HUDEP-2 (cell line): ENCODE results near the gene WWOX.

Experiments
- DNase-seq, 76 experiments: peaks; one replicate each; lab custom pipeline; 2025; ENCODE audit not compliant: unreplicated experiment in 76 of 76; lab: John Stamatoyannopoulos, UW

Gene WWOX

DNA sequence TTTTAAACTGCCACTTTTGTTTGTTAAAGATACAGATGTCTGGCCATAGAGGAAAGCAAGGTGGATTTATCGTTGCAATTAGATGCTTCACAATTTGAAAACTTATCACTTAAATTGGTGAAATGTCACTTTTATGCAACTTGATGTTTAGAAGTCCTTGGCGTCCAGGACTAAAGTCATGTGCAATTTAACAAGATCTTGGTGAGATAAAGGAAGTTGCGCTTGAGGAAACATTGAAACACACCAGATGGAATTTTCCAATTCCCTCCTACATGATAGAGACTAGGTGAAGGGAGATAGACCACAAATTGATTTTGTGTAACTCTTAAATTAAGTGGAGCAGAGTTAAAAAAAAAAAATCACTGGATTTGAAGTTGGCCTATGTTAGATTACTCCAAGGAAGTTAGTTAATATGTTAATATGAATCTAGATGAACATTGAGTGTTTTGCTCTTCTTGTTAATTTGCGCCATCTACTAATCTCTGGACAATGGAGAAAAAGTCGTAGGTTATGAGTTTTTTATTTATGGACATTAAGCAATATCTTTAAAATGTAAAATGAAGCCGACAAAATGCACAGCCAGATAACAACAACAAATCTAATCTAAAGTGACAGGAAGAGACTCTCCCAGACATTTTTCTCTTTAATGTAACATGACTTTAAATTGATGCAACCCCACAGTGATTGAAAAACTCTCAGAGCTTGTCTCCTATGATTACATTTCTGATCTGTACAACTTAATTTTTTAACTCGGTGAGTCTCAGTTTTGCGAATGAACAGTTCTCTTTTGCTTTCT is 119.6 kb downstream of the WWOX start:
- DNase-seq = no peak

GRCh38 chr16:78220571-78220970 is 121.1 kb downstream of the WWOX start:
- no peak for DNase-seq

- DNase-seq = no peak
Observed at GRCh38 chr16:78221892-78222291, 122.4 kb downstream of the WWOX start.

DNA sequence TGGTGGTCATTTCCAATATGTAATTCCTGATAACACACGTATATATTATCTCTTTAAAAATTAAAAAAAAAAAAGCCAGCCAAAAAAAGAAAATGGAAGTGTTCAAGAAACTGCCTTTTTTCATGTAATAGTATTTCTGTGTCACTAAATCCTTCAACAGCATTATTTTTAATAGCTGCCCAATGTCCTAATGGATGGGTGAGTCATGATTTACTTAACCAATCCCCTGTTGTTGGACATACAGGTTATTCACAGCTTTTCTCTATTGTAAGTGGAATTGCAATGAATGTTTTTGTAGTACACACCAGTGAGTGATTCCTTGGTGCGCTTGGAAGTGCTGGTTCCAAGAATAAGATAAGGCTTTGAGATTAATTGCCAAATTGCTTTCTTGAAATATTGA is 124.9 kb downstream of the WWOX start:
- no peak for DNase-seq

GRCh38 chr16:78225919-78226318 is 126.5 kb downstream of the WWOX start:
- DNase-seq = no peak

GRCh38 chr16:78227855-78228254 is 128.4 kb downstream of the WWOX start:
- peak in 1 of 76 experiments; percentile 3 for DNase-seq

GRCh38 chr16:78228704-78229103 is 129.2 kb downstream of the WWOX start:
- DNase-seq = no peak

DNA sequence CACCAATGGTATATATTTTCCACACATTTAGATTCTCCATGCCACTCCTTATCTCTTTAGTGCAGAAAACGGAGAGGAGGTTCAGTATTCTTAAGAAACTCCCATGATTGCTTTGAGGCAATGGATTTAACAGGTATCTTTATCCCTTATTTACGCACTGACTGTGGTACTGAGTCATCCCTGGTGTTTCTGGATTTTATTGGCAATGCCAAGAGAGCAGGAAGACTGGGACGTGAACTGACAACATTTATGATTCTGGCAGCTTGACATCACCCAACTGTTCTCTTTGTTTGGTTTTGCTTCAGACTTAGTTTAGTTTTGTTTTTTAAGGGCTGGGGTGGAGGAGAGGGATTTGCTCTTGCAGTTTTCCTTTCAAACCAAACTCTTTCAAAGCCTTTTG is 131.4 kb downstream of the WWOX start:
- no peak for DNase-seq

- DNase-seq = peak in 63 of 76 experiments; percentile 1 to 78 (median 40)
Observed at GRCh38 chr16:78235168-78235800, 135.8 kb downstream of the WWOX start.

GRCh38 chr16:78235876-78236275 is 136.4 kb downstream of the WWOX start:
- DNase-seq = no peak

- DNase-seq = no peak
Observed at GRCh38 chr16:78237841-78238240, 138.4 kb downstream of the WWOX start.

- DNase-seq = no peak
Observed at GRCh38 chr16:78240459-78241222, 141.2 kb downstream of the WWOX start.

GRCh38 chr16:78242239-78242630 is 142.8 kb downstream of the WWOX start:
- DNase-seq = no peak

GRCh38 chr16:78244131-78244895 is 144.9 kb downstream of the WWOX start:
- no peak for DNase-seq

GRCh38 chr16:78246559-78246958 is 147.1 kb downstream of the WWOX start:
- no peak for DNase-seq

- no peak for DNase-seq
Observed at GRCh38 chr16:78249056-78249455, 149.6 kb downstream of the WWOX start.

DNA sequence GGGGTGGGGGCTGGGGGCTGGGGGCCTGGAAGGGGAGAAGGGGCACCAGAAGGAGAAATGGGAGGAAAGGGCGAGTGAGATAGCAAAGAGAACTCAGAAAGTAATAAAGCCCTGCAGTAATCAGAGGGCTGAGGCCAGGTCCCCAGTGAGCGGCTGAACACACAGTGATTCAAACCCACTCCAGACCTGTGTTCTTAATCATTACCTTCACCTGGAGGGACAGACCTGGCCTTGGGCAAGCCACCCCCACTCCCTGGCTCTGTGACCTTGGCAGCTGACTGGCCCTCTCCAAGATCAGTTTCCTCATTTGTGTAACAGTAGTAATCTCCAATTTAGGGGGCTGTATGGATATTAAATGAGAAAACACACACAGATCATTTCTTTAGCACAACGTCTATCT is 150.4 kb downstream of the WWOX start:
- DNase-seq = no peak

DNA sequence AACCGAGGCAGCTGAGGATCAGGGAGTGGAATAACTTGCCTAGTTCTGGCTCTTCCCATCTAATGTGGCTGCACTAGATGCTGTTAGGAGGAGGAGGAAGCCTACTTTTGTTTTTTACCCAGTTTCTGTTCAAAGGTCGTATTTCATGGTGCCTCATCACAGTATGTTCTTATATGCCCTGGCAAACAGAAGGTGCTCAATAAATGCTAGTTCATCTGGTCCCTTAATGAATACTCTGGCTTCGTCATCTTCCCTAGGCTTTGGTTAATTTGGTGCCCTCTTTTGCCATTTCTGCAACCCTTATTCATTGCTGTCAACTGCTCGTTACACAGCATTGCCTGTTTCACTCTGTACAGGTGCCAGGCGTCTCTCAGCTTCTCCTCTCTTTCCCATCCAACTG is 151.7 kb downstream of the WWOX start:
- DNase-seq = no peak

DNA sequence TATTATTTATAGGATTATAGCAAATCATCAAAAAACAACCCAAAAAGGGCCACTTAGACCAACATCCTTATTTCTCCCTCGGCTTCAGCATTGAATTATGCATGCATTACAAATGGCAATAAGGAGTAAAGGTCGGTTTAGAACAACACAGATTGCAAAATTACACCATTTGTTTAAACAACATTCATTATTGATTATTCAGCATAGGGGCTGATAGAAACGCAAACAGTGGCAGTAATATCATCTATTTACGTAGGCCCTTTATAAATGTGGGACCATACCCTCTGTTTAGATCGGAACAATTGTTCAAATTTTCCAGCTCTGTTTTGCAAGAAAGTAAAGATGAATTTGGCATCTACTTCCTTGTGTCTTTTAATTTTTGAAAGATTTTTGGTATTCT is 153.3 kb downstream of the WWOX start:
- DNase-seq = no peak

DNA sequence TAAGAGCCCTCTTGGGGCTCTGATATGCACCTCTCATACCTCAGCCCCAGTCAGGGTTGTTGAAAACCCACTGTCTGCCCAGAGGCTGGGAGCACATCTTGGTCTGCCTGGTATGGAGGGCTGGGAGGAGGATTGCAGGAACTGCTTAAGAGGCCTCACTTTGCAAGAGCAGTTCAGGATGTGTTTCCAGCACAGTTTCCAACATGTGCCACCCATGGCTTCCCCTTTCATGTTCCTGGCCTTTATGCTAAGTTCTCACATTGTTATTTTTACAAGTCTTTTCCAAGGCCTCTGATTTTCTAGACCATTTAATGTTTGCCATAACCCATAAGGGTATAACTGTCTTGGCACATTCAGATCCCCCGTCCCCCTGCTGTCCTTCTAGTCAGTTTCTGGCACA is 155.4 kb downstream of the WWOX start:
- DNase-seq = no peak
